Adrenal gland (tissue), 5 donors: ENCODE measurements around the gene MYADML2.

Experiments used
- CTCF ChIP-seq, 6 experiments: fragments of 450-650 bp in 4 of 6; fragments of 200-600 bp in 2 of 6; sonication (generic) in 1 of 6; IDR thresholded peaks; 1 replicate in 5 of 6; 2 replicates in 1 of 6; pipeline versions ENCODE4 v1.5.1 to v1.8.0; 2016 to 2021; ENCODE audit warnings: antibody characterized with exemption in 6 of 6, mild to moderate bottlenecking in 2 of 6, moderate library complexity in 1 of 6
- POLR2A ChIP-seq, 2 donors: fragments of 450-650 bp; IDR thresholded peaks; one replicate each; pipeline ENCODE4 v1.6.1; 2017; ENCODE audit warnings: antibody characterized with exemption in 2 of 2, mild to moderate bottlenecking in 2 of 2, moderate library complexity in 1 of 2
- donor health status: DM: no; HTN: no; CAD: no.

DNA sequence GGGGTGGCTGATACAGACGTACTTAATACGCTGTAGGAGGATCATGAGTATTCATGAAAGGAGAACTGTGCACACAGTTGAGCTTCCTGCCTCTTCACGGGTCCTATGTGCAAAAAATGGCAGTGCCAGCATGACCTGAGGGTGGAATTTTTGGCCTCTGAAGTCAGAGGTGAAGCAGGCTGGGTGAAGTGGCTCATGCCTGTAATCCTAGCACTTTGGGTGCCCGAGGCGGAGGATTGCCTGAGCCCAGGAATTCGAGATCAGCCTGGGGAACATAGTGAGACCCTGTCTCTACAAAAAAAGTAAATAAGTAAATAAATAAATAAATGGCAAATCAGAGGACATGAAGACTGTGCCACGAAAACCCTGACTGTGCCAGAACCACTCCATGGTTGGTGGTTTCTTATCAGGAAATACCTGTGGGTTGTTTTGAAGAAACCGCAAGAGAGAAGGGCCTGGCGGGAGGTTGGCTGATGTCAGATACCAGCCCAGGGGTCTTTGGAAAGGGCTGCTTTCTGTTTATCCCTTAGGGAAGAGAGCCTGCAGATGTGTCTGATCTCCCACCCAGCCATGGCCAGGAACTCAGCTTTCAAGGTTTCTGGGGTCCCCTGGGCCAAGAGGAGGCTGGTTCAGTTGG, 33.8 kb upstream of the MYADML2 start:
- TF ChIP-seq CTCF (IDR thresholded peaks at IDR 0.05) (no peak), POLR2A (IDR thresholded peaks at IDR 0.05) (no peak)
